GM10847 (cell line): ENCODE measurements around the gene KCNK6.

Experiments used
- POLR2A ChIP-seq: IDR thresholded peaks from 2 replicates; pipeline ENCODE4 v1.6.1; 2011; ENCODE audit not compliant: insufficient read length; ENCODE audit errors: extremely low read depth

KCNK6 gene

GRCh38 chr19:38361633-38362075, 42.0 kb downstream of the KCNK6 start:
- no peak for TF ChIP-seq POLR2A

- no peak for TF ChIP-seq POLR2A
Observed at GRCh38 chr19:38362076-38362945, 42.7 kb downstream of the KCNK6 start.

- TF ChIP-seq POLR2A: no peak
Observed at GRCh38 chr19:38367041-38367440, 47.4 kb downstream of the KCNK6 start.

GRCh38 chr19:38369584-38369983, 49.9 kb downstream of the KCNK6 start:
- TF ChIP-seq POLR2A: no peak

GRCh38 chr19:38370299-38370698, 50.7 kb downstream of the KCNK6 start:
- no peak for TF ChIP-seq POLR2A

GRCh38 chr19:38371081-38371480, 51.4 kb downstream of the KCNK6 start:
- TF ChIP-seq POLR2A: no peak

- no peak for TF ChIP-seq POLR2A
Observed at GRCh38 chr19:38373907-38374331, 54.3 kb downstream of the KCNK6 start.

GRCh38 chr19:38374332-38375097, 54.9 kb downstream of the KCNK6 start, which contains the start of gene PSMD8:
TSS of gene PSMD8 (plus strand) at chr19:38374571. CDS start at chr19:38374602, 31 bp downstream.
- peak; percentile 98 for TF ChIP-seq POLR2A

- TF ChIP-seq POLR2A: no peak
Observed at GRCh38 chr19:38375098-38375493, 55.5 kb downstream of the KCNK6 start.

- TF ChIP-seq POLR2A: no peak
Observed at GRCh38 chr19:38375748-38376147, 56.1 kb downstream of the KCNK6 start.

- no peak for TF ChIP-seq POLR2A
Observed at GRCh38 chr19:38376576-38376975, 56.9 kb downstream of the KCNK6 start.

- no peak for TF ChIP-seq POLR2A
Observed at GRCh38 chr19:38377052-38377451, 57.4 kb downstream of the KCNK6 start.

- TF ChIP-seq POLR2A: no peak
Observed at GRCh38 chr19:38378866-38379265, 59.2 kb downstream of the KCNK6 start.

GRCh38 chr19:38381138-38381537, 61.5 kb downstream of the KCNK6 start:
- no peak for TF ChIP-seq POLR2A
